H1 (cell line): Measurements from ENCODE around the gene ARID1B. TPM values are rescaled to one million over a fixed set of nuclear protein-coding genes. Genes with fewer than 3 reads are reported as not detected.
A peak's percentile ranks its signal among the peaks of the same experiment; 100 is the strongest.

Experiments
- CTCF ChIA-PET: fragments of 300-600 bp; sonication (Branson Sonifier 250); formaldehyde crosslinking; loops from one replicate; lab custom pipeline; 2021; ENCODE audit not compliant: partially characterized antibody; lab: Charles Lee
- POLR2A ChIA-PET: fragments of 300-600 bp; sonication (Branson Sonifier 250); formaldehyde crosslinking; loops from one replicate; lab custom pipeline; 2021; ENCODE audit warnings: inconsistent platforms; ENCODE audit not compliant: partially characterized antibody; lab: Charles Lee
- DNase-seq, 2 experiments: peaks; one replicate each; pipeline versions ENCODE4 v3.0.0 to v3.0.0-alpha.2; 2010 to 2022; ENCODE audit warnings: low spot score in 2 of 2, low read depth in 1 of 2, mixed read lengths in 1 of 2
- FAIRE-seq: peaks from 2 replicates; lab custom pipeline; 2011; peaks lifted over from hg19 to GRCh38; lab: Jason Lieb, UNC
- H2AFZ ChIP-seq: 2 replicates; pipeline ENCODE4 v1.8.1; 2012; ENCODE audit warnings: low read length, inconsistent platforms
- H2AK5ac ChIP-seq: 2 replicates; pipeline ENCODE4 v1.6.1; 2013; ENCODE audit warnings: low read depth, low read length
- H2BK120ac ChIP-seq: replicated peaks from 2 replicates; pipeline ENCODE3; 2013; ENCODE audit warnings: low read depth, low read length, inconsistent platforms
- H2BK12ac ChIP-seq: 2 replicates; pipeline ENCODE4 v1.6.1; 2013; ENCODE audit warnings: low read depth, low read length
- H2BK15ac ChIP-seq: 2 replicates; pipeline ENCODE4 v1.6.1; 2013; ENCODE audit warnings: low read length
- H2BK20ac ChIP-seq: 2 replicates; pipeline ENCODE4 v1.6.1; 2013; ENCODE audit warnings: low read length
- H2BK5ac ChIP-seq: 2 replicates; pipeline ENCODE4 v1.6.1; 2013; ENCODE audit warnings: low read depth, low read length
- H3K14ac ChIP-seq: 2 replicates; pipeline ENCODE4 v1.6.1; 2013; ENCODE audit warnings: inconsistent platforms; ENCODE audit not compliant: insufficient read length
- H3K18ac ChIP-seq: 2 replicates; pipeline ENCODE4 v1.6.1; 2013; ENCODE audit warnings: low read length; ENCODE audit errors: extremely low read depth
- H3K23ac ChIP-seq: 2 replicates; pipeline ENCODE4 v1.6.1; 2013; ENCODE audit warnings: inconsistent platforms; ENCODE audit not compliant: insufficient read length
- H3K23me2 ChIP-seq: 2 replicates; pipeline ENCODE4 v1.6.1; 2013; ENCODE audit warnings: low read depth, low read length
- H3K27ac ChIP-seq: 2 replicates; pipeline ENCODE4 v1.6.1; 2011; ENCODE audit warnings: low read depth, low read length, inconsistent platforms
- H3K27me3 ChIP-seq, 4 experiments: replicated peaks in 1 of 4; 1 replicate in 1 of 4; 2 replicates in 3 of 4; pipeline versions ENCODE4 v1.6.1 to v1.8.1; 2011 to 2013; ENCODE audit warnings: low read length in 3 of 4, mild to moderate bottlenecking in 3 of 4, inconsistent platforms in 2 of 4, mixed read lengths in 2 of 4, moderate library complexity in 1 of 4; ENCODE audit not compliant: control insufficient read depth in 3 of 4, insufficient read depth in 3 of 4; ENCODE audit errors: extremely low read depth in 1 of 4
- H3K36me3 ChIP-seq, 4 experiments: 2 replicates each; pipeline versions ENCODE4 v1.6.1 to v1.8.1; 2011 to 2013; ENCODE audit warnings: mild to moderate bottlenecking in 4 of 4, low read length in 3 of 4, moderate library complexity in 2 of 4, control low read depth in 1 of 4, inconsistent platforms in 1 of 4; ENCODE audit not compliant: insufficient read depth in 4 of 4, control insufficient read depth in 2 of 4
- H3K4ac ChIP-seq: replicated peaks from 2 replicates; pipeline ENCODE3; 2013; ENCODE audit warnings: low read length, low read depth, mixed read lengths, inconsistent platforms; ENCODE audit not compliant: insufficient read length
- H3K4me1 ChIP-seq, 4 experiments: replicated peaks in 1 of 4; 1 replicate in 1 of 4; 2 replicates in 3 of 4; pipeline versions ENCODE4 v1.6.1 to v1.8.1; 2011 to 2013; ENCODE audit warnings: low read length in 3 of 4, inconsistent platforms in 2 of 4, mixed read lengths in 1 of 4; ENCODE audit not compliant: insufficient read depth in 4 of 4, control insufficient read depth in 3 of 4
- H3K4me2 ChIP-seq, 2 experiments: 2 replicates each; pipeline versions ENCODE4 v1.6.1 to v1.8.1; 2011 to 2013; ENCODE audit warnings: low read depth in 2 of 2, low read length in 2 of 2, control low read depth in 1 of 2, inconsistent platforms in 1 of 2, mild to moderate bottlenecking in 1 of 2; ENCODE audit not compliant: insufficient read depth in 1 of 2
- H3K4me3 ChIP-seq, 4 experiments: fragments of 200-600, 300-600 bp in 1 of 4; sonication (generic), shearing (Covaris generic), sonication (Bioruptor Twin) in 1 of 4; 2 replicates each; pipeline versions ENCODE4 v1.5.1 to v1.8.1; 2011 to 2016; ENCODE audit warnings: low read length in 4 of 4, low read depth in 3 of 4, control low read depth in 2 of 4, inconsistent platforms in 2 of 4, mild to moderate bottlenecking in 2 of 4, mixed read lengths in 1 of 4, moderate library complexity in 1 of 4; ENCODE audit not compliant: insufficient read depth in 2 of 4; ENCODE audit errors: extremely low read depth in 1 of 4
- H3K56ac ChIP-seq: replicated peaks from 2 replicates; pipeline ENCODE3; 2013; ENCODE audit warnings: low read depth, mild to moderate bottlenecking, mixed read lengths, low read length, inconsistent platforms; ENCODE audit not compliant: insufficient read length
- H3K79me1 ChIP-seq: 2 replicates; pipeline ENCODE4 v1.6.1; 2013; ENCODE audit warnings: low read depth, low read length, control low read depth
- H3K79me2 ChIP-seq, 2 experiments: 2 replicates each; pipeline versions ENCODE4 v1.6.1 to v1.8.1; 2012 to 2013; ENCODE audit warnings: low read length in 2 of 2, mild to moderate bottlenecking in 2 of 2, inconsistent platforms in 1 of 2; ENCODE audit not compliant: insufficient read depth in 2 of 2, control insufficient read depth in 1 of 2
- H3K9ac ChIP-seq, 4 experiments: replicated peaks in 1 of 4; 1 replicate in 1 of 4; 2 replicates in 3 of 4; pipeline versions ENCODE4 v1.6.1 to v1.8.1; 2011 to 2013; ENCODE audit warnings: low read depth in 3 of 4, low read length in 3 of 4, control low read depth in 2 of 4, mild to moderate bottlenecking in 2 of 4, moderate library complexity in 2 of 4, inconsistent platforms in 1 of 4; ENCODE audit errors: extremely low read depth in 1 of 4
- H3K9me3 ChIP-seq, 2 experiments: 2 replicates each; pipeline versions ENCODE4 v1.6.1 to v1.8.1; 2012 to 2013; ENCODE audit warnings: mild to moderate bottlenecking in 2 of 2, moderate library complexity in 2 of 2, control low read depth in 1 of 2, inconsistent platforms in 1 of 2, low read depth in 1 of 2, low read length in 1 of 2, mixed read lengths in 1 of 2; ENCODE audit not compliant: insufficient read depth in 2 of 2
- H4K20me1 ChIP-seq, 2 experiments: replicated peaks in 1 of 2; 2 replicates each; pipeline versions ENCODE3 to v1.8.1; 2011 to 2013; ENCODE audit warnings: inconsistent platforms in 2 of 2, low read length in 2 of 2, mild to moderate bottlenecking in 1 of 2; ENCODE audit not compliant: insufficient read depth in 2 of 2, control insufficient read depth in 1 of 2
- H4K5ac ChIP-seq: 2 replicates; pipeline ENCODE4 v1.6.1; 2013; ENCODE audit warnings: low read length, low read depth, mixed read lengths, inconsistent platforms; ENCODE audit not compliant: insufficient read length
- H4K8ac ChIP-seq: 2 replicates; pipeline ENCODE4 v1.8.0; 2013; ENCODE audit warnings: mild to moderate bottlenecking, moderate library complexity, low read length, inconsistent platforms; ENCODE audit not compliant: insufficient read depth; ENCODE audit errors: extremely low read depth
- H4K91ac ChIP-seq: replicated peaks from 2 replicates; pipeline ENCODE3; 2013; ENCODE audit warnings: low read length, mixed read lengths, inconsistent platforms; ENCODE audit not compliant: insufficient read length
- EGR1 ChIP-seq: IDR thresholded peaks from 2 replicates; pipeline ENCODE4 v1.6.1; 2011; ENCODE audit warnings: low read depth, low read length, borderline replicate concordance
- GABPA ChIP-seq: IDR thresholded peaks from 2 replicates; pipeline ENCODE4 v1.6.1; 2011; ENCODE audit warnings: mild to moderate bottlenecking, low read length, moderate library complexity, borderline replicate concordance; ENCODE audit not compliant: insufficient read depth
- MAFK ChIP-seq: IDR thresholded peaks from 2 replicates; pipeline ENCODE4 v1.6.1; 2012; ENCODE audit warnings: low read depth, mild to moderate bottlenecking, improper control_type of control experiment, low read length
- POLR2AphosphoS5 ChIP-seq: IDR thresholded peaks from 2 replicates; pipeline ENCODE4 v1.6.1; 2011; ENCODE audit warnings: low read depth, low read length
- RNF2 ChIP-seq: fragments of 200-900, 300-1000 bp; sonication (generic); IDR thresholded peaks from 2 replicates; pipeline ENCODE4 v1.7.1; 2016; ENCODE audit warnings: borderline replicate concordance, low read depth, mild to moderate bottlenecking, antibody characterized with exemption, low read length; ENCODE audit not compliant: poor library complexity, severe bottlenecking; ENCODE audit errors: missing control alignments
- SP4 ChIP-seq: IDR thresholded peaks from 2 replicates; pipeline ENCODE4 v1.6.1; 2012; ENCODE audit warnings: low read length, inconsistent platforms
- TAF7 ChIP-seq: optimal IDR thresholded peaks from 2 replicates; pipeline ENCODE3; 2011; ENCODE audit warnings: low read depth, mild to moderate bottlenecking, inconsistent platforms, low read length, moderate library complexity, borderline replicate concordance
- TBP ChIP-seq: IDR thresholded peaks from 2 replicates; pipeline ENCODE4 v1.6.1; 2011; ENCODE audit warnings: low read depth, low read length, improper control_type of control experiment
- TCF12 ChIP-seq: IDR thresholded peaks from 2 replicates; pipeline ENCODE4 v1.6.1; 2011; ENCODE audit warnings: low read depth, mild to moderate bottlenecking, low read length
- WGBS, 2 experiments: shearing (Covaris generic) in 1 of 2; methylation state at CpG; one replicate each; pipeline versions ENCODE4 v1.1.6 to v1.1.7; 2013 to 2015; ENCODE audit warnings: low lambda C conversion rate in 2 of 2, mixed read lengths in 2 of 2, inconsistent platforms in 1 of 2, low coverage in 1 of 2, missing lambda C conversion rate in 1 of 2; ENCODE audit not compliant: insufficient replicate concordance in 2 of 2, insufficient coverage in 1 of 2, insufficient read length in 1 of 2; ENCODE audit errors: extremely low coverage in 1 of 2, missing lambda C conversion rate in 1 of 2; 5-methylcytosine and 5-hydroxymethylcytosine counted together
- polyA plus RNA-seq, 7 experiments: library from polyadenylated mRNA; depleted of rRNA in 3 of 7; stranded (reverse) in 5 of 7; unstranded in 2 of 7; fragments of >200 nt in 5 of 7; fragments of 200-250 nt in 2 of 7; gene quantifications; 1 replicate in 5 of 7; 2 replicates in 1 of 7; 4 replicates in 1 of 7; pipeline versions ENCODE4 v1.2.1 to v1.2.3, GENCODE V29; 2011 to 2013; ENCODE audit warnings: missing spikeins in 2 of 7, mixed read lengths in 2 of 7
- total RNA-seq: library from RNA; stranded (reverse); fragmentation: NEBNext Ultra II Directional; extraction: Animal tissue kit (Norgen Biotek cat#: 25700); gene quantifications from 2 replicates; pipeline ENCODE4 v1.2.1, GENCODE V29; 2021
- TF ChIP-seq, protein P1 (sequence below): IDR thresholded peaks from 2 replicates; pipeline ENCODE4 v1.6.1; 2011; ENCODE audit warnings: low read depth, mild to moderate bottlenecking, low read length; ENCODE audit not compliant: insufficient read depth

The ARID1B gene
- total and polyA plus RNA-seq, 2 of the 8 experiments (the other 6 are each of a cell fraction or from before 2014, with no cell fraction given), result 24.3 to 70.3 TPM

DNA sequence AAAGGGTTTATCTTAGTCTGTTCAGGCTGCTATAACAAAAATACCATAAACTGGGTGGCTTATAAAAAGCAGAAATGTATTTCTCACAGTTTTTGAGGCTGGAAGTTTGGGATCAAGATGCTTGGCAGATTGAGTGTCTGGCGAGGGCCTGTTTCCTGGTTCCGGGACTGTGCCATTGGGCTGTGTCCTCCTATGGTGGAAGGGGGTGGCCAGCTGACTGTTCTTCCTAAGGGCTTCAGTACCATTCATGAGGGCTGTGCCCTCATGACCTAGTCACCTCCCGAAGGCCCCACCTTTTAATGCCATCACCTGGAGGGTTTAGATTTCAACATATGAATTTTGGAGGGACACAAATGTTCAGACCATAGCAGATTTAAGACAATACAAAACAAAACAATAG lies 91.2 kb downstream of the ARID1B start:
- Histone ChIP-seq H2AK5ac (no peak overlapping the region), H3K18ac (no peak overlapping the region), H3K27ac (no peak overlapping the region), H3K56ac (no peak overlapping the region), H3K14ac (no peak overlapping the region), H4K8ac (no peak overlapping the region), H2BK15ac (no peak overlapping the region), H3K27me3 (no peaks in the 10 kb centered on the region), H3K4me2 (peak overlapping the region in 1 of 2 experiments; percentile 20; a peak in 1 of 4 replicates), H3K4me1 (peaks cover 0 to 21% (median 12%) of the 10 kb centered on the region in 4 experiments), H3K79me1 (peaks cover 15% of the 10 kb centered on the region), H3K79me2 (peaks cover 12 to 100% of the 10 kb centered on the region in 2 experiments), H4K20me1 (peaks cover 12 to 15% of the 10 kb centered on the region in 2 experiments), H3K36me3 (no peaks in the 10 kb centered on the region), H2BK20ac (no peak overlapping the region), H3K4me3 (peak overlapping the region in 1 of 4 experiments; percentile 22; a peak in 1 of 8 replicates), H4K91ac (no peak overlapping the region), H4K5ac (no peak overlapping the region), H3K23me2 (no peaks in the 10 kb centered on the region), H3K23ac (no peak overlapping the region), H3K9ac (no peak overlapping the region), H2BK5ac (no peak overlapping the region), H3K9me3 (no peaks in the 10 kb centered on the region), H2AFZ (no peak overlapping the region), H3K4ac (no peak overlapping the region), H2BK12ac (no peak overlapping the region), H2BK120ac (no peak overlapping the region)
- FAIRE-seq (no peak), DNase-seq (no peak)
- POLR2A ChIA-PET, result interaction anchor here (0.7 to 0.9 kb wide), 3 partner anchors 11 to 16 kb away, joined by 3 to 5 read pairs (median 3); no protein-coding TSS in a partner anchor
- WGBS, 2 experiments, result 60% methylated on average over 3 of the region's 3 CpGs; no CpG with 5 or more reads in 1 of the 2 experiments
- TF ChIP-seq RNF2 (no peak), SP4 (no peak), TBP (no peak), TCF12 (no peak), EGR1 (no peak), TAF7 (no peak), POLR2AphosphoS5 (no peak), MAFK (no peak), GABPA (no peak)
- TF ChIP-seq, protein P1, sequence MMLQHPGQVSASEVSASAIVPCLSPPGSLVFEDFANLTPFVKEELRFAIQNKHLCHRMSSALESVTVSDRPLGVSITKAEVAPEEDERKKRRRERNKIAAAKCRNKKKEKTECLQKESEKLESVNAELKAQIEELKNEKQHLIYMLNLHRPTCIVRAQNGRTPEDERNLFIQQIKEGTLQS, result no peak
- CTCF ChIA-PET, result interaction anchor here (0.7 to 1.4 kb wide), 6 partner anchors 7 to 38 kb away, joined by 3 to 4 read pairs (median 3); no protein-coding TSS in a partner anchor
